OCI-LY3 (cell line): Measurements from ENCODE around the gene CD59.

Experiments
- CTCF ChIP-seq: fragments of 200-600, 300-600 bp; sonication (generic); IDR thresholded peaks from 2 replicates; pipeline ENCODE4 v1.5.1; 2014; ENCODE audit warnings: antibody characterized with exemption, low read length, low read depth
- EZH2phosphoT487 ChIP-seq: fragments of 200-600 bp; shearing (Covaris generic); IDR thresholded peaks from 2 replicates; pipeline ENCODE4 v1.6.1; 2018; ENCODE audit warnings: antibody characterized with exemption, mixed run types, low read depth

GRCh38 chr11:33713151-33713855 lies 22.9 kb downstream of the CD59 start:
- TF ChIP-seq CTCF, result no peak
- no peak for TF ChIP-seq EZH2phosphoT487
